GM21737 (cell line): Measurements from ENCODE around the gene PPP2R5E.
"Not testable (repeated sequence)": the region's sequence is repeated elsewhere in the genome, so short reads cannot be mapped to it uniquely, and the experiment has no call there.

Experiments used
- ATAC-seq: cut with Tn5 transposase; IDR thresholded peaks from one replicate; pipeline ENCODE4 v1.9.1; 2021; ENCODE audit warnings: mild to moderate bottlenecking, moderate library complexity; ENCODE audit not compliant: unreplicated experiment

Gene PPP2R5E

DNA sequence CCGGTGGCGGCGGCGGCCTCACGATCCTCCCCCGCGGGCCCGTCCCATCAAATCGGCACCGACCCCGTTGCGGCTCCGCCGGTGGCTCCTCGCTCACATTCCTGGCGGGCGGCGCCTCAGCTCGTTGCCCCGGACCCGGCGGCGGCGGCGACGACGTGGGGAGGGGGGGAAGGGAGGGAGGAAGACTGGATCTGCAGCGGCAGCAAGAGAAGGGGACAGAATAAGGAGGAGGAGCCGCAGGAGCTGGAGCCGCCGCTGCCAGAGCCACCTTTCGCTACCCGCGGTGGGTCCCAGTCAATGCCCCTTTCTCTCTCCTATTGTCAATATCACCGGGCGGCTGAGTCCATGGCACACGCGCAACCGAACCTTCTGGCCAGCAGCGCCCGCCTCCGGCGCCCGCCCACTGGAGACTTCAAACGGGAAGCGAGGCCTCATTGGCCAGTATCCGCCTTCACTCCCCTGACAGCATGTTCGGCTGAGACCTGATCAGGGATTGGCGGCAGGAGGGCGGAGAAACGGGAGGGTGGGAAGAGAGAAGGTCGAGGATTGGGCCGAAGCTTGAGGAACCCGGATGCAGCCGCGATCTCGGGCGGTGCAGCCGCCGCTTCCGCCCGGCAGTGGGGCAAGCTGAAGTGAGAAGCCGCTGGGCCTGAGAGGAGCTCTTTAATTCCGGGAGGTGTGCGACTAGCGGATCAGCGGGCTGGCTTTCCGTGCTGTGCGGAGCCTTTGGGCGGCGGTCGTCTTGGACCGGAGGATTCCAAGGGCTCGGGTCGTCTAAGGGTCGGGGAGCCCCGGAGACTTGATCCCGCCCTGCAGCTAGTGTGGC is at the start of gene PPP2R5E:
PPP2R5E (minus strand) TSS at position 378 of the 826 bp plus-strand sequence. CDS start 3,692 bp downstream, outside the sequence.
- ATAC-seq = peak; percentile 95

DNA sequence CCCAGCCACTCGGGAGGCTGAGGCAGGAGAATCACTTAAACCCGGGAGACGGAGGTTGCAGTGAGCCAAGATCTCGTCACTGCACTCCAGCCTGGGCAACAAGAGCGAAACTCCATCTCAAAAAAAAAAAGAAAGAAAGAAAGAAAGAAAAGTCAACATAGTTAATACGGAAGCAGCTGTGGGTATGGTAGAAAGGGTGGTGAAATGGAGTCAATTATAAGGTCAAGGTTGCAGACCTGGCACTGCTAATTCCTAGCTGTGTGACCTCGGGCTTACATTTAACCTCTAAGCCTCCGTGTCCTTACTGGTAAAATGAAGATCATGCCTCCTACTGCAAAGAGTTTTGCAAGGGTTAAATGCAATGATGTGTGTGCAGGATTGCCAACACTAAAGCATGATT is 39.9 kb upstream of the PPP2R5E start:
- ATAC-seq = not testable (repeated sequence)

DNA sequence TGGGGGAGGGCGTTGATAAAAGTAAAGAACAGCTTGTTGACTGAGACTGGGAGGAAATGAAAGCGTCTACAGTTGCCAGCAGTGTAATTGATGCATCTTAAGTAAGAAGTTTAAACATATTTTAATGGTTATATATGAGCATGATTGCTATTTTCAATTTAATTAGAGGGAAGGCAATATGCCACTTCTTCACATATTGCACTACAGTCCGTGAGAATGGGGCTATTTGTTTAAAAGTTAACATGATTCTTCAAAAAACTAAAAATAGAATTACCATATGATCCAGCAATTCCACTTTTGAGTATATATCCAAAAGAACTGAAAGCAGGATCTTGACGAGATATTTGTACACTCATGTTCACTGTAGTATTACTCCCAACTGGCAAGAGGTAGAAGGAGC is 38.3 kb upstream of the PPP2R5E start:
- no peak for ATAC-seq

DNA sequence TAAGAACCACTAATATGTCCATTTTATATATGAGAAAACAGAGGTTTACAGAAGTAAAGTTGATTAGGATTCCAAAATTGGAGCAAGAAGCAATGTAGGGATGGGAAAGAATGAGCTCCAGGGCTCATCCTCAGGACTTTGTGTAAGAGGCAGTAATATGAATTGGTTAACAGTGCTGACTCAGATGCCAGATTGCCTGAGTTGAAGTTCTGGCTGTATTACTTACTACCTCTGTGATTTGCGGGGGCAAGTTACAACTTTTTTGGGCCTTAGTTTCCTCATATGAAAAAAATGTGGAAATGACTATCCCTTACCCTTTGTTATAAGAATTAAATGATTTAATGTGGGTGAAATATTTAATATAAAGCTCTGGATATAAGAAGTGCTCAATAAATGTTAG is 35.1 kb upstream of the PPP2R5E start:
- ATAC-seq = no peak

DNA sequence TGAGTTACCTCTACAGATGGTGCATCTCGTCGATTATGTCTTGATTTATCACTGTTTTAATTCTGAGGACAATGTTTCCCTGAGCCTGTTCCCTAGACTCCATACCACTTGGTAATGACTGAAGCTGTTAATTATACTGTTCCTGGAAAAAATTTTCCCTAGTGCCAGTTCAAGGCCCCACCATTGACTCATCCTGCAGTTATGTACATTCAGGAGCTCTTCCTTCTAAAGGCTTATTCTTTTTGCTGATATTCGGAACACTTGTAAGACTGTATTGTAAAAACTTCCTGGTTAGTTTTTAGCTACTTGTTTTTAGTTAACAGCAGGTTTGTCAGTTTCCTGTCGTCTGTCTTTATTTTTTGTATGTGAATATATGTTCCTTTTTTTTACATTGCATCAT is 30.4 kb upstream of the PPP2R5E start:
- no peak for ATAC-seq

DNA sequence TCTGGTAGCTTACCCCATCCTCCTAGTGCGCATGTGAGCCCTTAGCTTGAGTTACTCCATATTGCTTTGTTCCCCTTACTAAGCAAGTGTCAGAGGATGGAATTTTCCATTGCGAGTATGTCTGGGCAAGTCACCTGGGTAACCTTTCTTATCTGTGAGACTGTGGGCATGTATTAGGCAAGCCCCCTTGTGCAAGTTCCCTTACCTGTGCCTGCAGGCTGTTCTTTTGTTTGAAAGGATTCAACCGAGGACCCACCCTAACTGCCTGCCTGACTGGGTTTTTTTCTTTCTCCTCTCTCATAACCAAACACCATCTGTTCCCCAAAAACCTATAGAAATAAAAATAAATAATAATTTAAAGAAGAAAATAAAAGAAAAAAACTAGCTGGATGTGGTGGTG is 22.3 kb upstream of the PPP2R5E start:
- no peak for ATAC-seq

DNA sequence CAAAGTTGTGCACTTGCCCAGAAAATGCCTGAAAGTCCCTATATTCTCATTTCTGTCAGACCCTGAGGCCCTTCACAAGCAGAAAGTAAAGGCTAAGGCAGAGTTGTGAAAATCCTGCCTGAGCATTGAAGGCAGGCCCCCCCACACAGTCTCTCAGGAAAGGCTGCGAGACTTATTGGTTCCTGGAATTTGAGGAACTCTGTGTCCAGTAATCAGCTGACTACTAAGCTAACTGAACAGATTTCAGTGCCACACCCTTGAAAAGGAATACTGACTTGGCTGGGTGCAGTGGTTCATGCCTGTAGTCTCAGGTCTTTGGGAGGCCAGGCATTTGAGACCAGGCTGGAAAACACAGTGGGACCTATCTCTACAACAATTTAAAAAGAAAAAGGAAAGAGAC is 21.1 kb upstream of the PPP2R5E start:
- ATAC-seq = no peak

DNA sequence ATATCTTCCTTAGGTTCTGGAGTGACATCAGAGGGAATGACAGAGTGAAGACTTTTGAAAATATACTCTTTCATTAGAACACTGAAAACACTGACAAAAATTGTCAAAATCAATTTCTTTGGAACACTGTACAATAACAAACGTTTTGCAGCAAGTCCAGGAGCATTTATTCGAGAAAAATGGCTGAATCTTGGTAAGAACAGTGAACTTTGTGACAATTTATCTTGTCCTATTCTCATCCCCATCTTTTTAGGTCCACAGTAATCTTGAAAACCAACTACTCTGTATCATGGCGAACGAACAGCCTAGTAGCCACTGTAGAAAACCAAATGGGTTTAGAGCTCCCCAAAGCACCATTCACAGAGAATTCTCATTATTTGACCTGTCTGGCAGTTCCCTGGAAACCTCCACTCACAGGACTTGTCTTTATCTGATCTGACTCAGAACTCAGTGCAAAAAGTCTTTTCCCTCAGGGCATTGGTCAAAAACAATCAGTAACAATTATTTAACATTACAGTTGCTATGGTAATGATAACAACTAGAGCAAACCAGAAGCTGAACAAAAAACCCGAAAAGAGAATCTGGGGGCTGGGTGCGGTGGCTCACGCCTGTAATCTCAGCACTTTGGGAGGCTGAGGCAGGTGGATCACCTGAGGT is 20.3 kb upstream of the PPP2R5E start:
- ATAC-seq = no peak

DNA sequence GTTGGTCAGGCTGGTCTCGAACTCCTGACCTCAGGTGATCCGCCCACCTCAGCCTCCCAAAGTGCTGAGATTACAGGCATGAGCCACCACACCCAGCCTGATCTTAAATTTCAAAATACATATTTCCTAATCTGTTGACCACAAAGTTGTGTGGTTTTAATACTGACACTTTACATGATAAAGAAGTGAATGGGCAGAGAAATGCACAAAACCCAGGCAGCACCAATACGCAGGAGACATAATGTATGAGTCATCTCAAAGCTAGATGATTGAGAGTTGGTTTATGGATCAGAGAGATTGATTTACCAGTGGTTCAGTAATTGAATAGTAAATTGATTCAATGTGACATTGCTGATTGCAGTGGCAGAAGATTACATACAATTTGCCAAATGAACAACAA is 19.2 kb upstream of the PPP2R5E start:
- ATAC-seq = no peak

DNA sequence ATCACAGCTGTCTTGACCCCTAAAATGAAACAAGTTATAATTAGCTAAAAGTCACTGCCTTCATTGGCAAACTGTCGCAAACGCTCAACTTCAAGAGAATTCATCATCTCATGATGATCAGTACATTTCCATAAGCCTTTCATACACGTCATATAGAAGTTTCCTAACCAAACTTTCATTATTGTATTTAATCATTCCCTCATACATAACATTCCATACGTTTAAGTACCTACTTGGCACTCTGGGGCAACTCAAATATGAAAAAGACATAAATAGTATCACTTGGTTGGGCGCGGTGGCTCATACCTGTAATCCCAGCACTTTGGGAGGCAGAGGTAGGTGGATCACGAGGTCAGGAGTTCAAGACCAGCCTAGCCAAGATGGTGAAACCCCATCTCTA is 12.4 kb upstream of the PPP2R5E start:
- no peak for ATAC-seq

DNA sequence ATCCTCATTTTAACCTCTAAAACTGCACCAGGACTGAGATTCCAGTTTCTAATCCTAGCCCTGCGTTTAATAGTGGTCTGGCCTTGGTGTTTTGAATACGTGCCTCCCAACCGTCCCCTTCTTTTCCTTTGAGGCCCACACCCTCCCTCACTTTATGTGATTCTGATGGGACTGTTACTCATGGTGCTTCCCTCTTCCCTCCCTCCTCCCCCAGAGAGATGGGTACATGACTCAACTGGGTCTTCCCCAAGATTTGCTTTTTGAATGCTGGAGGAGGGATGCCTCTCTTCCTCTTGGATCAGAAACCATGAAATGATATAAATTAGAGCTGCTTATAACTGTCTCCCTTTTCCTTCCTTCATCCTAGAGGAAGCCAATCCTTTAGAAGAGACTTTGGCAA is 8.2 kb upstream of the PPP2R5E start:
- no peak for ATAC-seq

DNA sequence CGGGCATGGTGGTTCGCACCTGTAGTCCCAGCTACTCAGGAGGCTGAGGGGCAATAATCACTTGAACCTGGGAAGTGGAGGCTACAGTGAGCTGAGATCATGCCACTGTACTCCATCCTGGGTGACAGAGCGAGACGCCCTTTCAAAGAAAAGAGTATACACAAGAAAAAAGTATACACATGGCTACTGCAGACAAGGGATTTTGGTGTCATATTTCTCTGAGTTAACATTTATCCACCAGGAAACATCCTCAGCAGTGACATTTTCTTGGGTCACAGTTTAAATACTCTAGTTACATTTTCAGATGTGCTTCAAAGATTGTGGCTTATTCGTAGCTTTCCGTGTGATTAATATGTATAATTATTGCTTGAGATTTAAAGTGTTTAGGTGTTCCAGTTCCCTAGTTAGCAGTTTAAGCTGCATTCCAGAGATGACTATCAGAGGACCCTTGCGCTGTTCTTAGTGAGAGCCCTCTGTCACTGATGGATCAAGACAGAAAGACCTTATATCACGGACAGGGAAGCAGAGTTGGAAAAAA is 4.7 kb upstream of the PPP2R5E start:
- no peak for ATAC-seq

DNA sequence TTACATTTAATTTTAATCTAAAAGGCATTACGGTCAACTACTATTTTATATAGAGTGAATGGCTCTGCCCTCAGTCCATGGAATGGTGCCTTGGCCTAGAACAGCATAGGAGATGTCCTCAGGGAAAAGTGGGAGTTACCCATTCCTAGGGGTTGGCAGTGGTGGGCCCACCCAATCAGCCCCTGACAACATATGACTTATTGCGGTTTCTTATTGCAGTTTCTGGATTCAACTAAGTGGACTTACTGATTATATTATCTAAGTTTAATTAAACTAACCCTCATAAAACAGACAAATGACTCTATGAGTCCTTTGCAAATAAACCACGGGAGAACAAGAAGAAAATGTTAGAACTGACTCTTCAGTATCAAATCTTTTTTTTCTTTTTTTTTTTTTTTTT is 2.3 kb upstream of the PPP2R5E start:
- ATAC-seq = no peak

DNA sequence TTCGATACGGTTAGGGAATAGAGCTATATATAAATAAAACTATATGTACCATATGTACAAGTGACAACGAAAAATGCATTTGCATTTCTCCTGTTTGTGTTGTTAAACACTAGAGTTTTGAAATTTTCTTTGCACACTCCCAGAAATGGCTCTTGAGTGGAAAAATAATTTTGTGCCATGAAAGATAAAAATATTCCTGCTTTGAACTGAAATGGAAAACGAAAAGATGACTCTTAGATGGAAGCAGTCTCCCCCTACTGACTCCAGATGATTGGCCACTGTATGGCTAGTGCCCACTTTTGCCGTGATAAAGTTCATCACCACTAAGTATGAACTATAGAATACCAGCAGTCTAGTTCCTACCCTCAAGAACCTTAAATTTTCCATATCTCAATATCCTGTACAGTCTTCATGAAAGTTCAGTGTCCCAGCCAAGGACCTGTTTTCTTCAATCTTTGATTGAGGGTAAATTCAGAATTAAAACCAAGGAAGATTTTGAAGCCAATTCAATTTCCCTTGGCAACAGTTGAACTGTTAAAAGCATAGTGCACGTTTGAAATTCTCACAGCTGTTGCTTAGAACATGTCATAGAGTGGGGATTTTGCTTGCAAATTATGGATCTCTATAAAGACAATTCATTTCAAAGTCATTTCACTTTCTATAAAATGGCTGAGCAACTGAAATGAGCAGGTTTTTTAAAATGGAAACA is 1.6 kb upstream of the PPP2R5E start:
- no peak for ATAC-seq

DNA sequence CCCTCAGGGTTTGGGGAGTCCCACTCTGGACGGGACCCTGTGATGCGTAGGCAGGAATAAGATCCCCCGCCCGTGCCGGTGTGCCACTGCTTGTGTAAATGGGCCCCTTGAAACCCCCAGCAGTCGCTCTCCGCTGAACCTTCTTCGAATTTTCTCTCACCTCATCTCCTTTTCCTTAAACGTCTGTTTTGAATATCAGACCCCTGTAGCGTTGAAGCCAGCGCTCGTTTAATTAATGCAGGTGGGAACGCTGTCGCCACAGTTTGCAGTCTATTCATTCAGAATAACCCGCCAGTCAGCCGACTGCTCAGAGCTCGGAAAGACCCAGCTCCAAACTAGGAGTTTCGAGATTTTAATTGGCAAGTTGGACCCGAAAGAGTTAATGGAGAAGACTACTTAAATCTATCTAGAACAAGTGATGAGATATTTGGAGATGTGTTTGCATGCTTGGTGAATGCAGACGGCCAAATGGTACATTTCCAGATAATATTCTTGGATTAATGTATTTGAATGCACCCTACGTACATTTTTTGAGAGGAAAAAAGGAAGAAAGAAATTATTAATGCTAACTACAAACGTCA is 739 bp upstream of the PPP2R5E start:
- no peak for ATAC-seq

DNA sequence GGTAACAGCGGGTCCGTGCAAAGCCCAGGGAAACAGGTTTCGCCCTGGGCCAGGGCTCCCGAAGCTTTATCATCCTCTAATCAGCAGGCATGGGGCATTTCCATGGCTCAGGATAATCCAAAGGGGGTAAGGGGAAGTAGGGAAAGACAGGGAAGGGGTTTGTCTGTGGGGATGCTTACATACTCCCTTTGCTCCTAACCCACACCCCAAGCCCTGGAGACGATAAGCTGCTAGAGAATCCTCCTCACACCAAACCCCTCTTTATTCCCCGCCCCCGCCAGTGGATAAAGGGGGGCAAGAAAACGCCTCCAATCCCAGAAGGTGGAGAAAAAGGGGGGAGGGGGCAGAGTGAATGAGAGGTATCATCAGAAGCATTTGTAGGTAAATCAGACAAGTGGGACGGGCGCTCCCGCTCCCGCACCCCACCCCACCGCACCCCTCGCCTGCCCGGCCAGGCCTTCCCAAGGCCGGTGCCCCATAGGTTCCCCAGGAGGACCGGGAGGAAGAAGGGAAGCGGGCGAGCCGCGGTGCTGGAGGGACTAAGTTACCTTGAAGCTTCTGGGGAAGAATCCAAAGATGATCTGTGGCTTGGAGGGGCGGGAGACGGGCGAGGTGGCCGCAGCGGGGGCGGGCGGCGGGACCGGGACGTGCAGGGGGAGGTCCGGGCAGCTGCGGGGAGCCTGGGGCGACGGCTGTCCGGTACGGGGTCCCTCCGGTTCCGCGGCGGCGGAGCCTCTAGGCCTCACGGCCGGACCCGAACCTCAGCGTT is 762 bp downstream of the PPP2R5E start:
- ATAC-seq = peak; percentile 20

DNA sequence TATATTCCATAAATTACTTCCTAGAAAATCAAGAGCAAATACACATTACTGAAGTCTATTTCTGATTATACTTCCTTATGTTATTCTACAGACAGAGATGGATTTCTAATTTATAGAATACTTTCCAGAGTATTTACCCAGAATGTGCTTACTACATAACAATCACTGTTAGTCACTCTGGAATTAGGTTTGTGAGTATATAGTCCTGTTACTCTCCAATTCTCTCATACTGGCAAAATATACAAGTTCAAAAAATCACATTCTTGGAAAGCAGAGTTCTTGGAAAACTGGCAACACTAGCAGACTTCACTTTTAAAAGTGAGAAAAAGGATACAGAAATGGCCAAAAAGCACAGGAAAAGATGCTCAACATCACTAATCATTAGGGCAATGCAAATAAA is 7.3 kb downstream of the PPP2R5E start:
- no peak for ATAC-seq

DNA sequence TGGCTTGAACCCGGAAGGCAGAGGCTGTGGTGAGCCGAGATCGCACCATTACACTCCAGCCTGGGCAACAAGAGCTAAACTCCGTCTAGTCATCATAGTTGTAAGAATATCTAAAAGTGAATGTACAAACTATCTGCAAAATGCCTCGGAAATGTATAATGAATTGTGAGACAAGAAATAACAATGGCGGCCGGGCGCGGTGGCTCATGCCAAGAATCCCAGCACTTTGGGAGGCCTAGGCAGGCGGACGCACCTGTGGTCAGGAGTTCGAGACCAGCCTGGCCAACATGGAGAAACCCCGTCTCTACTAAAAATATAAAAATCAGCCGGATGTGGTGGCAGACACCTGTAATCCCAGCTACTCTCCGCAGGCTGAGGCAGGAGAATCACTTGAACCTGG is 9.7 kb downstream of the PPP2R5E start:
- ATAC-seq = no peak

DNA sequence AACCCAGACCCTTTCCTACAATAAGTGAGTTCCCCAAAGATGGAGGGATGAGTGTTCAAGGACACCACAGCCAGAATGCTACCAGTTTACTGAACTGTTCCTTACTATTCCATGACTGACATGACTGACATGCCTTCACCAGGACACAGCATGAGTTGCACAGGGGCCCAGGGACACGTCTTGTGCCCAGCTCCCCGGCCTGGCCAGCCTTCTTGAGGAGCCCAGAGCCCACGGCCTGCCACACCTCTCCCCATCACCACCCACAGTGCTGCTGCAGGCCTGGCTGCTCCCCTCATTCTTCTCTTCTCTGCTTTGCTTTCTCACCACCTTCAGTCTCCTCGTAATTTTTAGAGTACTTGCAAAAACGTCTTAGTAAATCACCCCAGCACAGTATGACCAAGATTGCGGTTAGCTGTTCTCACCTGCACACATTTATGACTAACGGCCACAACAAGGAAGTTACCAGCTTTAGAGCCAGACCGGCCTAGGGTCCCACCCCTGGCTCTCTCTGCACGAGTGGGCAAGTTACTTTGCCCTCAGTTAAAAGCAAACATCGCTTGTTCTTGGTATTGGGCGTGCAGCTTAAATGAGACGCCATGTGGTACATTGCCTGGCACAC is 18.5 kb downstream of the PPP2R5E start:
- peak; percentile 82 for ATAC-seq
